GM10266 (cell line): ENCODE data around the gene COPS7A.
A peak's percentile ranks its signal among the peaks of the same experiment; 100 is the strongest.

ENCODE experiments used
- DNase-seq: peaks from one replicate; pipeline ENCODE4 v3.0.0; 2012; ENCODE audit errors: extremely low spot score
- TF ChIP-seq, protein P1 (sequence below): IDR thresholded peaks from 2 replicates; pipeline ENCODE4 v1.5.1; 2012; ENCODE audit warnings: mild to moderate bottlenecking, low read depth; ENCODE audit not compliant: control insufficient read depth, insufficient read depth; ENCODE audit errors: missing control alignments

The COPS7A gene

DNA sequence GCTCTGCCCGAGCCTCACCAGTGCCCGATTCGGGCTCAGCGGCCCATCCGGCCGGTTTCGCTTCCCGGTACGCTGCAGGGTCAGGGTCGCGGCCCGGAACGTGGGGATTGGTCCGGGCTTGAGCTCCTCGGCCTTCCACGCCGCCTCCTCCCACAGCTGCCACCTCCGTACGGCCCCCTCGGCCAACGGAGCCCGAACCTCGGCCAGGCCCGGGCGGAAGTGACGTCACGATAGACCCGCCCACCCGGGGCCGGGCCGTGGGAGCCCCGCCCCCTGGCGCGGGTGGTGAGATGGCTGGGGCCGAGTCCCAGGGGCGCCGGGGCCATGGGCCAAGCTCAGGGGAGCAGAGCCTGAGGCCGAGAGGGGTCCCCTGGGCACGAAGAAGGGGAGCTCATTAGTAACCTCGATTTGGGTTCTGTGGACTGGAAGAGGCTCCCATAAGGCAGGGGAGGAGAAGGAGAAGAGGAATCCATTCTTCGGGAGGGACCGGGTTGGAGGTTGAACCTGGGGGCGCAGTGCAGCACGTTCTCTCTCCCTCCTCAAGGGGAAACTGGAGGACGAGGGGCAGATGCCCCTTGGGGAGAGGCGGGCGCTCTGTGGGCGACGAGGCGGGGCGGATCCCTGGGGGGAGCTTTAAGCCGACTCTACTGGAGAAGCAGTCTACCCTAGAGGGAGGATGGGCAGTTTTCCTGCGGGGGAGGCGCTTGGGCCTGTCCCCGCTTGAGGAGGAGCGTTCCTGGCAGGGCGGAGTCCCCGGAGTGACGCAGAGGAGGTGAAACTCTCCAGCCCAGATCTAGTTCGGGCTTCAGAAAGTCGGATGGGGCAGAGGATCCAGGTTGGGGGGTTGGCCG, 29.3 kb downstream of the COPS7A start, which contains the start of gene MLF2:
MLF2 (minus strand) TSS at position 221 of the 851 bp plus-strand sequence. CDS start 807 bp downstream, outside the sequence.
- DNase-seq = peak; percentile 98
- TF ChIP-seq, protein P1, sequence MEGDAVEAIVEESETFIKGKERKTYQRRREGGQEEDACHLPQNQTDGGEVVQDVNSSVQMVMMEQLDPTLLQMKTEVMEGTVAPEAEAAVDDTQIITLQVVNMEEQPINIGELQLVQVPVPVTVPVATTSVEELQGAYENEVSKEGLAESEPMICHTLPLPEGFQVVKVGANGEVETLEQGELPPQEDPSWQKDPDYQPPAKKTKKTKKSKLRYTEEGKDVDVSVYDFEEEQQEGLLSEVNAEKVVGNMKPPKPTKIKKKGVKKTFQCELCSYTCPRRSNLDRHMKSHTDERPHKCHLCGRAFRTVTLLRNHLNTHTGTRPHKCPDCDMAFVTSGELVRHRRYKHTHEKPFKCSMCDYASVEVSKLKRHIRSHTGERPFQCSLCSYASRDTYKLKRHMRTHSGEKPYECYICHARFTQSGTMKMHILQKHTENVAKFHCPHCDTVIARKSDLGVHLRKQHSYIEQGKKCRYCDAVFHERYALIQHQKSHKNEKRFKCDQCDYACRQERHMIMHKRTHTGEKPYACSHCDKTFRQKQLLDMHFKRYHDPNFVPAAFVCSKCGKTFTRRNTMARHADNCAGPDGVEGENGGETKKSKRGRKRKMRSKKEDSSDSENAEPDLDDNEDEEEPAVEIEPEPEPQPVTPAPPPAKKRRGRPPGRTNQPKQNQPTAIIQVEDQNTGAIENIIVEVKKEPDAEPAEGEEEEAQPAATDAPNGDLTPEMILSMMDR = peak; percentile 92

DNA sequence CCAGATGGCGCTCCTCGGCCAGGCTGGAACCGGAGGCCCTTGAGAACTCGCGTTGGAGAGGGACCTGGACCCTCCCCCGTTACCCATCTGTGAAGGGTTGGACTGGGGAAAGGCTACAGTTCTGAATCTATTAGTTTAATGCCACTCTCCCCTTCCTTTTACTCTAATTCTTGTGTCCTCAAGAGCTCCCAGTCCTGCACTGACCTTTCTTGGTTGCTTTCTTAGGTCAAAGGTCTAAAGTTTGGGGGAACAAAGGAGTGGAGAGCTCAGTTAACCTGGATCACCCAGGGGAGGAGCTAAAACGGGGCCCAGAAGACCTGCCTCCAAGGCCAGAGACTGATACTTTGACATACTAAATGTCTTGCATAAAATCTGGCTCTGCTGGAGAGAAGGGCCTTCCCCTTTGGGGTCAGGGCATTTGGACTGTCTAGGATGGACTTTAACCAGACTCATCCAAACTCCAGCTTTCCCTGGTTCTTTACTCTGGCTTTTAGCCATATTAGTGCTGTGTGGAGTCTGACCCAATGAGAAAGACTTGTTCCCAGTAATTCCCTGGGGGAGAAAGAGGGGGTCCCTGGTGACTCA, 30.0 kb downstream of the COPS7A start:
- DNase-seq = no peak
- TF ChIP-seq, protein P1 = no peak

DNA sequence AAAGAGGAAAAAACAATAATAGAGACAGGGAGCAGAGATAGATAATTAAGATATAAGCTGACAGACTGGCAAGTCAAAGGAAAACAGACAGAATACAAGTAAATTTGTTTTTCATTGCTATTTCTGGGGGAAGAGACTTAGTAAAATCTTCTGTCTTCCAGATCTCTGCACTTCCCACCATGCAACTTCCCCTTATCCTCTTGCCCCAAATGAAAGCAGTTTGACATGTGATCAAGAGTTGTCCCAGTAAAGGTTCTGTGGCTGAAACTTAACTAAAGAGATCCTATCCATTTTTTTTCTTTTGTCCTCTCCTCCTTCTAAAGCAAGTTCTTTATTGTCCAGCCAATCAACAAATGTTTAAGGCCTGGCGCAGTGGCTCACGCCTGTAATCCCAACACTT, 30.6 kb downstream of the COPS7A start:
- no peak for DNase-seq
- TF ChIP-seq, protein P1 = no peak

DNA sequence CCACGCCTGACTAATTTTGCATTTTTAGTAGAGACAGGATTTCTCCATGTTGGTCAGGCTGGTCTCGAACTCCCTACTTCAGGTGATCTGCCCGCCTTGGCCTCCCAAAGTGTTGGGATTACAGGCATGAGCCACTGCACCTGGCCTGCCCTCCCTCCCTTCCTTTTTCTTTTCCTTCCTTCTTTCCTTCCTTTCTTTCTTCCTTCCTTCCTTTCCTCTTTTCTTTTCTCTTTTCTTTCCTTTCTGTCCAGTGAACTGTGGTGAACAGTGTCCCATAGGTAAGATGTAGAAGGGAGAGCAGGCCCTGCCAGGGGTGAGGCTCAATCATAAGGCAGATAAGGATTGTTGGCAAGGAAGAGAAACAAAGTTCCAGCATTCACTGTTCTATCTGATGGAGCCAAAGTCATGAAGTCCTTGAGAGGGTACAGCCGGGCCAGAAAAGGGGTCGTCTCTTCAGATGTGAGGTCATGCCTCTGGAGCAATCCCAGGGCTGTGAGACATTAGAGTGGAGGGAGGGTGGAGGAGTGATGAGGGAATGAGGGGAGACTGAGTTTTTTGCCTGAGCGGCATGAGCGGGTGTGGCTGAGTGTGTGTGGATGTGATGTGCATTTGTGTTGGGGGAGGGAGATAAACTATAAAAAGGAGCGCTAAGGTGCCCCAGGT, 33.3 kb downstream of the COPS7A start:
- TF ChIP-seq, protein P1 = no peak
- no peak for DNase-seq

DNA sequence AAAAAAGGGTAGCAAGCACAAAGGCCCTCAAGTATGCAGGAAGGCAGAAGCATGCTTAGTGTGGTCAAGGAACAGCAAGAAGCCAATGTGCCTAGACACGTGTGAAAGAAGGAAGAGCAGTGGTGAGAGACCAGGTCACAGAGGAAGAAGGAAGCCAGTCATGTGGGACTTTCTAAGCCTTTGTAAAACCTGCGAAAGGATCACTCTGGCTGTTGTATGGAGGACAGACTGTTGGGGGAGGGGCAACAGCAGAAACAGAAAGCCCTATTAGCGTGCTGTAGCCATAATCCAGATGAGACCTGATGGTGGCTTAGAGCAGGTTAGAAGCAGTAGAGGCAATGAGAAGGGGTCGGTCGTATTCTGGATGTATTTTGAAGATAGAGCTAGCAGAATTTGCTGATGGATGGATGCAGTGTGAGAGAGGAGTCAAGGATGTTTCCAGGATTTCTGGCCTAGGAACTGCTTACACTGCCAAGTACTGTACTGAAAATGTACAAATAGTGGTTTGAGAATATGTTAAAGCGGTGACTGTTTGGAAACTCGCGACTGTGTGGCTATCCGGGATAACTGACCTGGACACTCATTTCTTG, 34.8 kb downstream of the COPS7A start:
- DNase-seq = no peak
- TF ChIP-seq, protein P1 = no peak

DNA sequence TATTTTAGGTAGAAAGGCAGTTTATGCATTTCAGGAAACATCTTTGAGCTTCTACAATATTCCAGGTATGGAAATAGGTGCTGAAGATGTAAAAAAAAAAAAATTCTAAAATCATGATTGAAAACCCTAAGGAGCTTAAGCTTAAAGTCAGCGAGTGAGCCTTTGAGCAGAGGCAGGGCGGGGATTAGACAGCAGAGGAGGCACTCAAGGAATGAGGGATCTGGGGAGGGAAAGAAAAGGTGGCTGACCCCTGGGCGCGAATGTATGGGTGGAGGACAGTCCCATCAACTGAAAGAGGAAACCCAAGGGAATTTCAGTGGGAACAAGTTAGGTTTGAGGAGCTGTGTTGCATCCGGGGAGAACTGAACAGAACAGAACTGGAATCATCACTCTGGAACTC, 35.9 kb downstream of the COPS7A start:
- DNase-seq = no peak
- TF ChIP-seq, protein P1 = no peak

DNA sequence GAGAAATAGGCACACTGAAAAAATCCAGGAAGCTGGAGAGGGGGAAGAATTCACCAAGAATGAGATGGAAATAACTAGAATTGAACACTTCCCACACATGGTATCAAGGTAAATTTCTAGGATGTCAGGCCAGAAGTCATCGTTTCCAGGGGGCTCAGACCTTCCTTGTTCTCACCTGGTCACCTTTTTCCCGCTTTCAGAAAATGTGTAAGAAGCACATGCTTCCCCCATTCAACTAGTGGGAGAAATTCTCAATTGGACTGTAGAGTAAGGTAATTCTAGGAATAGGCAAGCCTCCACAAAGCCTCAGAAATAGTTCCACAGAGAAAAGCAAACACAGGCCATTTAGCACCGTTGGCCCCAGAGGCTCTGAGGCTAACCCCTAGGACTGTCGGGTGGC, 39.5 kb downstream of the COPS7A start:
- no peak for DNase-seq
- TF ChIP-seq, protein P1 = no peak
